K562 (cell line): Measurements from ENCODE around the gene GP1BB. TPM values are rescaled to one million over a fixed set of nuclear protein-coding genes. Genes with fewer than 3 reads are reported as not detected.

ENCODE experiments used
- CBX2 ChIP-seq: fragments of 200-600 bp; sonication (generic); IDR thresholded peaks from one replicate; pipeline ENCODE4 v1.6.1; 2012; ENCODE audit warnings: mild to moderate bottlenecking, low read length, inconsistent platforms; ENCODE audit not compliant: insufficient read depth, poor library complexity, severe bottlenecking
- CBX3 ChIP-seq, 2 experiments: IDR thresholded peaks; 1 replicate in 1 of 2; 2 replicates in 1 of 2; pipeline ENCODE4 v1.6.1; 2012; ENCODE audit warnings: inconsistent platforms in 2 of 2, low read length in 2 of 2, borderline replicate concordance in 1 of 2, control low read depth in 1 of 2
- E2F8 ChIP-seq: fragments of 450-650 bp; IDR thresholded peaks from 2 replicates; pipeline ENCODE4 v1.7.1; 2018; ENCODE audit warnings: mild to moderate bottlenecking, low read depth; ENCODE audit not compliant: partially characterized antibody
- EWSR1 ChIP-seq: fragments of 450-650 bp; IDR thresholded peaks from 2 replicates; pipeline ENCODE4 v1.6.1; 2018; ENCODE audit warnings: borderline replicate concordance, mild to moderate bottlenecking, low read depth, moderate library complexity; ENCODE audit not compliant: partially characterized antibody
- HNRNPL ChIP-seq: fragments of 200-400 bp; formaldehyde crosslinking; IDR thresholded peaks from 2 replicates; pipeline ENCODE4 v1.6.1; 2017; ENCODE audit warnings: low read depth, mild to moderate bottlenecking, low read length
- KAT2B ChIP-seq: IDR thresholded peaks from one replicate; pipeline ENCODE4 v1.6.1; 2012; ENCODE audit warnings: low read depth, mild to moderate bottlenecking, control low read depth, inconsistent platforms, low read length, moderate library complexity
- MYNN ChIP-seq, 2 experiments: sonication (generic); formaldehyde crosslinking in 1 of 2; IDR thresholded peaks; 2 replicates each; pipeline versions ENCODE4 v1.5.0 to v1.6.1; 2016 to 2020; ENCODE audit warnings: antibody characterized with exemption in 1 of 2, missing genetic modification reagents in 1 of 2
- SIX5 ChIP-seq, 2 experiments: IDR thresholded peaks; 2 replicates each; pipeline ENCODE4 v1.6.1; 2011; ENCODE audit warnings: low read length in 2 of 2, borderline replicate concordance in 1 of 2, low read depth in 1 of 2, mild to moderate bottlenecking in 1 of 2, moderate library complexity in 1 of 2; ENCODE audit not compliant: insufficient read depth in 1 of 2
- ZNF586 ChIP-seq: fragments of 450-650 bp; formaldehyde crosslinking; conservative IDR thresholded peaks from 2 replicates; pipeline ENCODE4 v1.4.0; 2020; ENCODE audit warnings: mild to moderate bottlenecking, moderate library complexity
- ZNF592 ChIP-seq: fragments of 450-650 bp; IDR thresholded peaks from 2 replicates; pipeline ENCODE4 v1.6.1; 2017; ENCODE audit warnings: antibody characterized with exemption, mild to moderate bottlenecking
- ZNF695 ChIP-seq: fragments of 450-650 bp; formaldehyde crosslinking; IDR thresholded peaks from 2 replicates; pipeline ENCODE4 v1.4.0; 2020; ENCODE audit warnings: mild to moderate bottlenecking, moderate library complexity
- polyA plus RNA-seq, 8 experiments: library from polyadenylated mRNA; depleted of rRNA in 4 of 8; stranded (reverse) in 5 of 8; unstranded in 3 of 8; fragments of >200 nt; fragmentation: Nextera tagmentation in 2 of 8; fragmentation: Illumina TruSeq in 1 of 8; extraction: Ambion mirVana in 2 of 8; extraction: Trizol in 1 of 8; gene quantifications; 2 replicates each; pipeline versions ENCODE4 v1.2.1 to v1.2.3, GENCODE V29; 2011 to 2014; ENCODE audit warnings: inconsistent platforms in 1 of 8, missing spikeins in 1 of 8
- total RNA-seq, 7 experiments: library from RNA; depleted of rRNA in 6 of 7; stranded (reverse); fragments of >200 nt in 6 of 7; fragmentation: Illumina TruSeq in 2 of 7; extraction: Trizol in 2 of 7; gene quantifications; 2 replicates each; pipeline versions ENCODE4 v1.2.1 to v1.2.3, GENCODE V29; 2011 to 2021; ENCODE audit warnings: low replicate concordance in 1 of 7
- TF ChIP-seq, protein P1 (sequence below): fragments of 250-450 bp; sonication (Bioruptor Pico); IDR thresholded peaks from 2 replicates; pipeline ENCODE4 v1.8.0; 2021; ENCODE audit warnings: mild to moderate bottlenecking, moderate library complexity
- TF ChIP-seq, protein P2 (sequence below): sonication (generic); formaldehyde crosslinking; IDR thresholded peaks from 2 replicates; pipeline ENCODE4 v1.8.0; 2023; ENCODE audit warnings: mild to moderate bottlenecking, missing genetic modification reagents

GP1BB gene
- total and polyA plus RNA-seq, 9 of the 15 experiments (the other 6 are each of a cell fraction or from before 2014, with no cell fraction given), result 0.69 to 162 (median 2.8) TPM

- TF ChIP-seq E2F8, result no peak
- TF ChIP-seq ZNF592, result no peak
- no peak for TF ChIP-seq EWSR1
- TF ChIP-seq, protein P1, sequence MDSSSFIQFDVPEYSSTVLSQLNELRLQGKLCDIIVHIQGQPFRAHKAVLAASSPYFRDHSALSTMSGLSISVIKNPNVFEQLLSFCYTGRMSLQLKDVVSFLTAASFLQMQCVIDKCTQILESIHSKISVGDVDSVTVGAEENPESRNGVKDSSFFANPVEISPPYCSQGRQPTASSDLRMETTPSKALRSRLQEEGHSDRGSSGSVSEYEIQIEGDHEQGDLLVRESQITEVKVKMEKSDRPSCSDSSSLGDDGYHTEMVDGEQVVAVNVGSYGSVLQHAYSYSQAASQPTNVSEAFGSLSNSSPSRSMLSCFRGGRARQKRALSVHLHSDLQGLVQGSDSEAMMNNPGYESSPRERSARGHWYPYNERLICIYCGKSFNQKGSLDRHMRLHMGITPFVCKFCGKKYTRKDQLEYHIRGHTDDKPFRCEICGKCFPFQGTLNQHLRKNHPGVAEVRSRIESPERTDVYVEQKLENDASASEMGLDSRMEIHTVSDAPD (CRISPR knock-in tag), result peak; percentile 18; the same call in 1 of the 2 replicates
- no peak for TF ChIP-seq CBX3 (IDR thresholded peaks at IDR 0.05; ENCODE audit: borderline replicate concordance in 1 of 2, low read length in 2 of 2)
- no peak for TF ChIP-seq KAT2B
- TF ChIP-seq MYNN (IDR thresholded peaks at IDR 0.05), result no peak
- no peak for TF ChIP-seq MYNN (CRISPR knock-in tag; IDR thresholded peaks at IDR 0.05)
- TF ChIP-seq CBX2, result peak; percentile 73
- no peak for TF ChIP-seq ZNF695 (CRISPR knock-in tag)
- no peak for TF ChIP-seq ZNF586 (CRISPR knock-in tag)
- TF ChIP-seq HNRNPL, result no peak
- TF ChIP-seq, protein P2, sequence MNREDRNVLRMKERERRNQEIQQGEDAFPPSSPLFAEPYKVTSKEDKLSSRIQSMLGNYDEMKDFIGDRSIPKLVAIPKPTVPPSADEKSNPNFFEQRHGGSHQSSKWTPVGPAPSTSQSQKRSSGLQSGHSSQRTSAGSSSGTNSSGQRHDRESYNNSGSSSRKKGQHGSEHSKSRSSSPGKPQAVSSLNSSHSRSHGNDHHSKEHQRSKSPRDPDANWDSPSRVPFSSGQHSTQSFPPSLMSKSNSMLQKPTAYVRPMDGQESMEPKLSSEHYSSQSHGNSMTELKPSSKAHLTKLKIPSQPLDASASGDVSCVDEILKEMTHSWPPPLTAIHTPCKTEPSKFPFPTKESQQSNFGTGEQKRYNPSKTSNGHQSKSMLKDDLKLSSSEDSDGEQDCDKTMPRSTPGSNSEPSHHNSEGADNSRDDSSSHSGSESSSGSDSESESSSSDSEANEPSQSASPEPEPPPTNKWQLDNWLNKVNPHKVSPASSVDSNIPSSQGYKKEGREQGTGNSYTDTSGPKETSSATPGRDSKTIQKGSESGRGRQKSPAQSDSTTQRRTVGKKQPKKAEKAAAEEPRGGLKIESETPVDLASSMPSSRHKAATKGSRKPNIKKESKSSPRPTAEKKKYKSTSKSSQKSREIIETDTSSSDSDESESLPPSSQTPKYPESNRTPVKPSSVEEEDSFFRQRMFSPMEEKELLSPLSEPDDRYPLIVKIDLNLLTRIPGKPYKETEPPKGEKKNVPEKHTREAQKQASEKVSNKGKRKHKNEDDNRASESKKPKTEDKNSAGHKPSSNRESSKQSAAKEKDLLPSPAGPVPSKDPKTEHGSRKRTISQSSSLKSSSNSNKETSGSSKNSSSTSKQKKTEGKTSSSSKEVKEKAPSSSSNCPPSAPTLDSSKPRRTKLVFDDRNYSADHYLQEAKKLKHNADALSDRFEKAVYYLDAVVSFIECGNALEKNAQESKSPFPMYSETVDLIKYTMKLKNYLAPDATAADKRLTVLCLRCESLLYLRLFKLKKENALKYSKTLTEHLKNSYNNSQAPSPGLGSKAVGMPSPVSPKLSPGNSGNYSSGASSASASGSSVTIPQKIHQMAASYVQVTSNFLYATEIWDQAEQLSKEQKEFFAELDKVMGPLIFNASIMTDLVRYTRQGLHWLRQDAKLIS (CRISPR knock-in tag), result no peak
- TF ChIP-seq SIX5 (IDR thresholded peaks at IDR 0.05; ENCODE audit: borderline replicate concordance in 1 of 2, insufficient read depth in 1 of 2, low read depth in 1 of 2, low read length in 2 of 2), result no peak
Measured at GRCh38 chr22:19691007-19691720, 32.2 kb upstream of the GP1BB start (continued).
